AG08396 (cell line): ENCODE data around the gene PRSS27.

Source experiments
- DNase-seq: peaks from one replicate; pipeline ENCODE4 v3.0.0; 2012; ENCODE audit warnings: low spot score, mixed read lengths

The PRSS27 gene

GRCh38 chr16:2708955-2709587 lies 11.0 kb downstream of the PRSS27 start:
- no peak for DNase-seq

- no peak for DNase-seq
Observed at GRCh38 chr16:2708290-2708639, 11.8 kb downstream of the PRSS27 start.

- DNase-seq: no peak
Observed at GRCh38 chr16:2707368-2708289, 12.4 kb downstream of the PRSS27 start.

- DNase-seq: no peak
Observed at GRCh38 chr16:2706611-2707311, 13.3 kb downstream of the PRSS27 start.

GRCh38 chr16:2706085-2706484 lies 13.9 kb downstream of the PRSS27 start:
- no peak for DNase-seq

GRCh38 chr16:2705351-2705750 lies 14.7 kb downstream of the PRSS27 start:
- DNase-seq: no peak

- no peak for DNase-seq
Observed at GRCh38 chr16:2704983-2705275, 15.1 kb downstream of the PRSS27 start.

- DNase-seq: no peak
Observed at GRCh38 chr16:2704166-2704982, 15.7 kb downstream of the PRSS27 start.

- DNase-seq: no peak
Observed at GRCh38 chr16:2702871-2703745, 16.9 kb downstream of the PRSS27 start.

GRCh38 chr16:2702438-2702825 lies 17.6 kb downstream of the PRSS27 start:
- DNase-seq: no peak

- no peak for DNase-seq
Observed at GRCh38 chr16:2701713-2702437, 18.1 kb downstream of the PRSS27 start.

GRCh38 chr16:2701272-2701671 lies 18.8 kb downstream of the PRSS27 start:
- no peak for DNase-seq

- DNase-seq: no peak
Observed at GRCh38 chr16:2700786-2701185, 19.2 kb downstream of the PRSS27 start.

- DNase-seq: no peak
Observed at GRCh38 chr16:2699791-2700600, 20.0 kb downstream of the PRSS27 start.

GRCh38 chr16:2698965-2699750 lies 20.9 kb downstream of the PRSS27 start:
- DNase-seq: no peak

- DNase-seq: no peak
Observed at GRCh38 chr16:2698103-2698870, 21.7 kb downstream of the PRSS27 start.

GRCh38 chr16:2697401-2697948 lies 22.5 kb downstream of the PRSS27 start:
- no peak for DNase-seq
